ENCODE results near the gene GTF2E1. TPM values are rescaled to one million over a fixed set of nuclear protein-coding genes. Genes with fewer than 3 reads are reported as not detected.
"Not testable (repeated sequence)": the region's sequence is repeated elsewhere in the genome, so short reads cannot be mapped to it uniquely, and the experiment has no call there.

The GTF2E1 gene
- total RNA-seq, 1 donor from 2014 or later, result 31.2 TPM

DNA sequence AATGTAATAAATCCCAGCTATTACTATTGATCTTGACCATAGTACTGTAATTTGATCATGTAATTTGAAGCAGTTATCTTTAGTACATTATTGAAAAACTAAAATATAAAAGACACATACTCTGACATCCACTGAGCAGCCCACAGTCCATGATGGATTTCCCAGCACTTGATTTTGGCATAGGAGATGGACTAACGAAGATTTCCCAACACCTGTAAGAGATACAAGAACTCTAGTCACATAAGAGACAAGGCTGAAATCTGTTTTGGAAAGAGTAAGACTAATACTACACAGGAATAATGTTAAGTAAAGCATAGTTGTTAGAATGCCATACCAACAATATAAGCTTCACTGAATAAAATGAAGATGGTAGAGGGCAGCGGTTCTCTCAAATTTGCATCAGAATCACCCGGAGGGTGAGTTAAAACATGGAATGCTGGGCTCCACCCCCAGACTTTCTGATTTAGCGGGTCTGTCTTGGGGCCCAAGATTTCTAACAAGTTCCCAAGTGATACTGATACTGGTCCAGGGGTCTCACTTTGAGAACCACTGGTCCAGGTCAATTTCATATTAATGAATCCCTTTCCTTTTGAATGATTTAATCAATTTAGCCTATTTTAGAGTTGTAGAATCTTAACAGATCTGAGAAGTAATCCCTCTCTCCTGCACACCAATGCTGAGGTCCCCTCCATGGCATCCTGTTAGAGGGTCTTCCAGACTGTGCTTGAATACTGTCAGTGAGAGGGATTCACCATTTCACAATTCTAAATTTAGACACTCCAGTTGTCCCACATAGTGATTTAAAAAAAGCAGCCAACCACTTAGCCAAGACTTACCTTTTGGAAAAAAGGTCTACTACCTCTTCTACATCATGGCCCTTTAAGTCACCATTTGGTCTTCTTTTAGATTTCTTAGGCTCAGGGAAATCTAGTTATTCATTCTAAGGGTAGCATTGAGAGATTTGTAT lies 11.7 kb upstream of the GTF2E1 start:
- H3K4me1 Mint-ChIP-seq (ENCODE audit: low read depth), result no peaks in the 10 kb centered on the region
- TF ChIP-seq, protein P1, sequence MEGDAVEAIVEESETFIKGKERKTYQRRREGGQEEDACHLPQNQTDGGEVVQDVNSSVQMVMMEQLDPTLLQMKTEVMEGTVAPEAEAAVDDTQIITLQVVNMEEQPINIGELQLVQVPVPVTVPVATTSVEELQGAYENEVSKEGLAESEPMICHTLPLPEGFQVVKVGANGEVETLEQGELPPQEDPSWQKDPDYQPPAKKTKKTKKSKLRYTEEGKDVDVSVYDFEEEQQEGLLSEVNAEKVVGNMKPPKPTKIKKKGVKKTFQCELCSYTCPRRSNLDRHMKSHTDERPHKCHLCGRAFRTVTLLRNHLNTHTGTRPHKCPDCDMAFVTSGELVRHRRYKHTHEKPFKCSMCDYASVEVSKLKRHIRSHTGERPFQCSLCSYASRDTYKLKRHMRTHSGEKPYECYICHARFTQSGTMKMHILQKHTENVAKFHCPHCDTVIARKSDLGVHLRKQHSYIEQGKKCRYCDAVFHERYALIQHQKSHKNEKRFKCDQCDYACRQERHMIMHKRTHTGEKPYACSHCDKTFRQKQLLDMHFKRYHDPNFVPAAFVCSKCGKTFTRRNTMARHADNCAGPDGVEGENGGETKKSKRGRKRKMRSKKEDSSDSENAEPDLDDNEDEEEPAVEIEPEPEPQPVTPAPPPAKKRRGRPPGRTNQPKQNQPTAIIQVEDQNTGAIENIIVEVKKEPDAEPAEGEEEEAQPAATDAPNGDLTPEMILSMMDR (IDR thresholded peaks at IDR 0.05; ENCODE audit: unreplicated experiment), result no peak
- no peaks in the 10 kb centered on the region for H3K27me3 Mint-ChIP-seq
- peaks cover 11% of the 10 kb centered on the region for H3K9me3 Mint-ChIP-seq (ENCODE audit: low read depth)
- H3K36me3 Mint-ChIP-seq (ENCODE audit: insufficient read depth), result peaks cover 22% of the 10 kb centered on the region
- H3K27ac Mint-ChIP-seq, result no peak overlapping the region
- no peak overlapping the region for H3K4me3 Mint-ChIP-seq (ENCODE audit: low read depth)
- DNase-seq (ENCODE audit: low spot score, unreplicated experiment), result no peak

DNA sequence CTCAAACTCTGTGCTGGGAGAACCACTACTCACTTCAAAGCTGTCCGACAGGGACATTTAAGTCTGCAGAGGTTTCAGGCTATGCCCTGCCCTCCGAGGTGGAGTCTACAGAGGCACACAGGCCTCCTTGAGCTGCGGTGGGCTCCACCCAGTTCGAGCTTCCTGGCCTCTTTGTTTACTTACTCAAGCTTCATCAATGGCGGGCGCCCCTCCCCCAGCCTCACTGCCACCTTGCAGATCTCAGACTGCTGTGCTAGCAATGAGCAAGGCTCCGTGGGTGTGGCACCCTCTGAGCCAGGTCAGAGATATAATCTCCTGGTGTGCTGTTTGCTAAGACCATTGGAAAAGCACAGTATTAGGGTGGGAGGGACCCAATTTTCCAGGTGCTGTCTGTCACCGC lies 4.5 kb upstream of the GTF2E1 start:
- not testable (repeated sequence) for H3K27ac Mint-ChIP-seq; H3K4me3 Mint-ChIP-seq (ENCODE audit: low read depth); H3K4me1 Mint-ChIP-seq (ENCODE audit: low read depth); H3K27me3 Mint-ChIP-seq; DNase-seq (ENCODE audit: low spot score, unreplicated experiment)
- peaks cover 28% of the 10 kb centered on the region for H3K9me3 Mint-ChIP-seq (ENCODE audit: low read depth)
- H3K36me3 Mint-ChIP-seq (ENCODE audit: insufficient read depth), result peaks cover 37% of the 10 kb centered on the region

DNA sequence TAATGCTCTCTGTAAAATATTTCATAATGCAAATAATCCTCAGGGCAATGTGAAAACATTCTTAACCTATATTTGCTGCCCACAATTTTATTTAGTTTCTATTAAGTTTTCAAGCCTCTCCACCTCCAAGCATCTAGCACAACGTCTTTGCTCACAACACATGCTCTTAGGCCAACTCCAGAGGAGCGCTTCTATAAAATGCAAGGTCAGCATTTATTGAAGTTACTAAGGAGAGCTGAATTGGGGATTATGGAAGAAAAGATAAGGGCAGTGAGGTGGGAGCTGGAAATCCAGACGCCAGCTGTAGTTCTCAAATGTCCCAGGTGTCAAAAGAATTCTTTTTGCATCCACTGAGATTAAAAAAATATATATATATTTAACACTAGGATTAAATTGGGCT lies 1.2 kb upstream of the GTF2E1 start:
- Mint-ChIP-seq H3K27ac (peak overlapping the region; percentile 5), H3K27me3 (no peaks in the 10 kb centered on the region), H3K4me1 (ENCODE audit: low read depth) (peaks cover 21% of the 10 kb centered on the region), H3K9me3 (ENCODE audit: low read depth) (peaks cover 13% of the 10 kb centered on the region), H3K4me3 (ENCODE audit: low read depth) (peak overlapping the region; percentile 94), H3K36me3 (ENCODE audit: insufficient read depth) (peaks cover 23% of the 10 kb centered on the region)
- DNase-seq (ENCODE audit: low spot score, unreplicated experiment), result no peak
- TF ChIP-seq, protein P1 (IDR thresholded peaks at IDR 0.05; ENCODE audit: unreplicated experiment), result no peak

DNA sequence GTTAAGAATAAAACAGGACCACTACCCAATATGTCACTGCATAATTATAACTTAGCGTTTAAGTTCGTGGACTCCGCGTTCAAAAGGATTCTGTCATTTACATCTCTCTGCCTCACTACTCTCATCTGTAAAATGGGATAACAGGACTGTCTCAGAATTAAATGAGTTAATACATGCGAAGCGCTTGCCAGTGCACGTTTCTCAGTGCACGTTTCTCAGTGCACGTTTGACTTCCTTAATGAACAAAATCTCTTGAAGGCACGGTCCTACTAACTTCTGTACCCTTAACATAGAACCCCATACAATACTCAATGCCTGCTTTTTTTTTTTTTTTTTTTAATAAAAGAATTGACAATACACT lies 727 bp upstream of the GTF2E1 start:
- H3K9me3 Mint-ChIP-seq (ENCODE audit: low read depth), result peaks cover 10% of the 10 kb centered on the region
- peak overlapping the region; percentile 100 for H3K27ac Mint-ChIP-seq
- no peaks in the 10 kb centered on the region for H3K27me3 Mint-ChIP-seq
- TF ChIP-seq, protein P1 (IDR thresholded peaks at IDR 0.05; ENCODE audit: unreplicated experiment), result no peak
- peak overlapping the region; percentile 94 for H3K4me3 Mint-ChIP-seq (ENCODE audit: low read depth)
- DNase-seq (ENCODE audit: low spot score, unreplicated experiment), result no peak
- H3K36me3 Mint-ChIP-seq (ENCODE audit: insufficient read depth), result peaks cover 22% of the 10 kb centered on the region
- H3K4me1 Mint-ChIP-seq (ENCODE audit: low read depth), result peaks cover 21% of the 10 kb centered on the region

DNA sequence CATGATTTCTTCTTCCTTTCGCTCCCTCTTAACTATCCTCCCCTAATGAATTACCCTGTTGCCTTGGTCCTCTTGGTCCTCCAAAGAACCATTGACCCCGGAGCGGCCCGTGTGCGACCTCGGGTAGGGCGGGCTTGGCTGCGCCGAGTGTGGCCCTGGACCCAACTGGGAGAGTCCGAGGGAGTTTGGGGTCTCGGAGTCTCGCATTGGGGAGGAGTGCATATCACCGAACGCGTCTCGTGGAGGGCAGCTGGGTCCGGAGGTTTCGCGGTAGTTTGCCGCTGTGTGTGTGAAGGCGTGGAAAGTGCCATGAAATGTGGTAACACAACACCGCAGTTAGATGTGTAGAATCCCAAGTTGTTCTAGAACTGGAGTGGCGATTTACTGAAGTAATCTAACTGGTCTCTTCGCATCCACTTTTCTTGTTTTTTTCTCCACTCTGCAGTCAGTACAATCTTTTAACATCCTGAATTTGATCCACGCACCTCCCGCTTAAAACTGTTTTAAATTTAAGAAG lies 363 bp downstream of the GTF2E1 start:
- peaks cover 3% of the 10 kb centered on the region for H3K9me3 Mint-ChIP-seq (ENCODE audit: low read depth)
- peak overlapping the region; percentile 94 for H3K4me3 Mint-ChIP-seq (ENCODE audit: low read depth)
- H3K27ac Mint-ChIP-seq, result peak overlapping the region; percentile 100
- TF ChIP-seq, protein P1 (IDR thresholded peaks at IDR 0.05; ENCODE audit: unreplicated experiment), result no peak
- H3K36me3 Mint-ChIP-seq (ENCODE audit: insufficient read depth), result peaks cover 15% of the 10 kb centered on the region
- DNase-seq (ENCODE audit: low spot score, unreplicated experiment), result peak; percentile 14
- H3K27me3 Mint-ChIP-seq, result no peaks in the 10 kb centered on the region
- H3K4me1 Mint-ChIP-seq (ENCODE audit: low read depth), result peaks cover 21% of the 10 kb centered on the region

Data from progenitor cell of endocrine pancreas (in vitro differentiated cells).